Liver (tissue), 9 donors: ENCODE data around the gene NOG. TPM values are rescaled to one million over a fixed set of nuclear protein-coding genes. Genes with fewer than 3 reads are reported as not detected.

Source experiments
- DNase-seq: peaks from one replicate; pipeline ENCODE4 v3.0.0-alpha.2; 2017; ENCODE audit warnings: low spot score
- H3K27ac ChIP-seq, 2 donors: one replicate each; pipeline ENCODE4 v1.7.0; 2013; ENCODE audit warnings: inconsistent platforms in 2 of 2, low read length in 2 of 2, control low read depth in 1 of 2, low read depth in 1 of 2, mild to moderate bottlenecking in 1 of 2
- H3K27me3 ChIP-seq, 4 donors: one replicate each; pipeline versions ENCODE4 v1.6.1 to v1.7.0; 2013; ENCODE audit warnings: low read length in 3 of 4, inconsistent platforms in 1 of 4, mild to moderate bottlenecking in 1 of 4, moderate library complexity in 1 of 4; ENCODE audit not compliant: control insufficient read depth in 4 of 4, insufficient read depth in 4 of 4
- H3K36me3 ChIP-seq, 4 donors: one replicate each; pipeline versions ENCODE4 v1.6.1 to v1.7.0; 2013; ENCODE audit warnings: low read length in 3 of 4, mild to moderate bottlenecking in 3 of 4, low read depth in 1 of 4, moderate library complexity in 1 of 4; ENCODE audit not compliant: control insufficient read depth in 4 of 4, insufficient read depth in 3 of 4
- H3K4me1 ChIP-seq, 4 donors: one replicate each; pipeline versions ENCODE4 v1.6.1 to v1.7.0; 2013; ENCODE audit warnings: low read length in 3 of 4, mild to moderate bottlenecking in 3 of 4, moderate library complexity in 1 of 4; ENCODE audit not compliant: control insufficient read depth in 4 of 4, insufficient read depth in 4 of 4
- H3K4me3 ChIP-seq, 3 donors: one replicate each; pipeline versions ENCODE4 v1.6.1 to v1.7.0; 2013; ENCODE audit warnings: low read length in 3 of 3, control low read depth in 1 of 3, low read depth in 1 of 3, mild to moderate bottlenecking in 1 of 3
- H3K9ac ChIP-seq, 2 donors: one replicate each; pipeline ENCODE4 v1.7.0; 2013; ENCODE audit warnings: low read length in 2 of 2, mild to moderate bottlenecking in 2 of 2, moderate library complexity in 2 of 2, control low read depth in 1 of 2, low read depth in 1 of 2
- H3K9me3 ChIP-seq, 4 donors: one replicate each; pipeline versions ENCODE4 v1.6.1 to v1.7.0; 2013; ENCODE audit warnings: low read length in 3 of 4; ENCODE audit not compliant: control insufficient read depth in 4 of 4
- EGR1 ChIP-seq, 2 donors: IDR thresholded peaks; 2 replicates each; pipeline ENCODE4 v1.6.1; 2016 to 2018; ENCODE audit warnings: antibody characterized with exemption in 2 of 2, low read depth in 2 of 2
- FOXA1 ChIP-seq: IDR thresholded peaks from 2 replicates; pipeline ENCODE4 v1.6.1; 2016; ENCODE audit warnings: antibody characterized with exemption
- FOXA2 ChIP-seq: IDR thresholded peaks from 2 replicates; pipeline ENCODE4 v1.6.1; 2016; ENCODE audit warnings: antibody characterized with exemption
- HNF4A ChIP-seq, 2 donors: conservative IDR thresholded peaks; 2 replicates each; pipeline ENCODE4 v1.6.1; 2016; ENCODE audit warnings: antibody characterized with exemption in 2 of 2, mild to moderate bottlenecking in 2 of 2
- JUND ChIP-seq, 2 donors: IDR thresholded peaks; 2 replicates each; pipeline ENCODE4 v1.6.1; 2016; ENCODE audit warnings: antibody characterized with exemption in 2 of 2
- NR2F2 ChIP-seq: IDR thresholded peaks from 2 replicates; pipeline ENCODE4 v1.6.1; 2016; ENCODE audit warnings: antibody characterized with exemption
- RAD21 ChIP-seq, 2 donors: IDR thresholded peaks; 2 replicates each; pipeline ENCODE4 v1.6.1; 2016; ENCODE audit warnings: antibody characterized with exemption in 2 of 2, mild to moderate bottlenecking in 2 of 2
- RXRA ChIP-seq, 2 donors: IDR thresholded peaks; 2 replicates each; pipeline ENCODE4 v1.6.1; 2017 to 2018; ENCODE audit warnings: antibody characterized with exemption in 2 of 2, mild to moderate bottlenecking in 1 of 2
- SP1 ChIP-seq: IDR thresholded peaks from 2 replicates; pipeline ENCODE4 v1.6.1; 2018; ENCODE audit warnings: antibody characterized with exemption, mild to moderate bottlenecking
- TAF1 ChIP-seq: conservative IDR thresholded peaks from 2 replicates; pipeline ENCODE4 v1.6.1; 2016; ENCODE audit warnings: antibody characterized with exemption, mild to moderate bottlenecking
- YY1 ChIP-seq: IDR thresholded peaks from 2 replicates; pipeline ENCODE4 v1.6.1; 2016; ENCODE audit warnings: antibody characterized with exemption, mild to moderate bottlenecking
- WGBS: extraction: QIAGEN DNeasy Blood & Tissue Kit; methylation state at CpG from one replicate; pipeline ENCODE4 v1.1.7; 2013; 5-methylcytosine and 5-hydroxymethylcytosine counted together
- polyA plus RNA-seq, 2 donors: library from polyadenylated mRNA; stranded (reverse) in 1 of 2; unstranded in 1 of 2; fragments of 200-250 nt in 1 of 2; fragments of >200 nt in 1 of 2; fragmentation: Nextera tagmentation in 1 of 2; extraction: Ambion mirVana in 1 of 2; gene quantifications; one replicate each; pipeline versions ENCODE4 v1.2.1 to v1.2.3, GENCODE V29; 2013 to 2015
- total RNA-seq, 2 donors: library from RNA; depleted of rRNA; stranded (reverse); fragments of >200 nt; gene quantifications; one replicate each; pipeline ENCODE4 v1.2.3, GENCODE V29; 2014
- TF ChIP-seq, protein P1 (sequence below): IDR thresholded peaks from 2 replicates; pipeline ENCODE4 v1.6.1; 2016; ENCODE audit warnings: antibody characterized with exemption
- TF ChIP-seq, protein P2 (sequence below): IDR thresholded peaks from 2 replicates; pipeline ENCODE4 v1.6.1; 2016; ENCODE audit warnings: antibody characterized with exemption
- TF ChIP-seq, protein P3 (sequence below): fragments of 150-350 bp; IDR thresholded peaks from 2 replicates; pipeline ENCODE4 v1.5.1; 2017; ENCODE audit warnings: improper control_type of control experiment, low read depth, low read length; ENCODE audit not compliant: missing input control
- donor health status: healthy.
- donor health status: healthy.
- donor health status: healthy.
- donor health status: healthy.
- donor health status: healthy.

Gene NOG
- under 1 TPM in 1 of 2 donors, not detected in 1; 0.37 TPM for total RNA-seq
- polyA plus RNA-seq, result not detected

DNA sequence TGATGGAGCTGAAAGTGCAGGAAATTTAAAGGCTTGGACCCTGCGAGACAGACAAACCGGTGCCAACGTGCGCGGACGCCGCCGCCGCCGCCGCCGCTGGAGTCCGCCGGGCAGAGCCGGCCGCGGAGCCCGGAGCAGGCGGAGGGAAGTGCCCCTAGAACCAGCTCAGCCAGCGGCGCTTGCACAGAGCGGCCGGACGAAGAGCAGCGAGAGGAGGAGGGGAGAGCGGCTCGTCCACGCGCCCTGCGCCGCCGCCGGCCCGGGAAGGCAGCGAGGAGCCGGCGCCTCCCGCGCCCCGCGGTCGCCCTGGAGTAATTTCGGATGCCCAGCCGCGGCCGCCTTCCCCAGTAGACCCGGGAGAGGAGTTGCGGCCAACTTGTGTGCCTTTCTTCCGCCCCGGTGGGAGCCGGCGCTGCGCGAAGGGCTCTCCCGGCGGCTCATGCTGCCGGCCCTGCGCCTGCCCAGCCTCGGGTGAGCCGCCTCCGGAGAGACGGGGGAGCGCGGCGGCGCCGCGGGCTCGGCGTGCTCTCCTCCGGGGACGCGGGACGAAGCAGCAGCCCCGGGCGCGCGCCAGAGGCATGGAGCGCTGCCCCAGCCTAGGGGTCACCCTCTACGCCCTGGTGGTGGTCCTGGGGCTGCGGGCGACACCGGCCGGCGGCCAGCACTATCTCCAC lies at the start of gene NOG:
Gene NOG (plus strand): TSS at position 54 of the 674 bp plus-strand sequence. CDS start 525 bp downstream, at position 579.
- under 1% methylated on average over 85 of the region's 85 CpGs for WGBS
- TF ChIP-seq NR2F2 (no peak), JUND (IDR thresholded peaks at IDR 0.05) (no peak), FOXA2 (no peak)
- TF ChIP-seq, protein P1, sequence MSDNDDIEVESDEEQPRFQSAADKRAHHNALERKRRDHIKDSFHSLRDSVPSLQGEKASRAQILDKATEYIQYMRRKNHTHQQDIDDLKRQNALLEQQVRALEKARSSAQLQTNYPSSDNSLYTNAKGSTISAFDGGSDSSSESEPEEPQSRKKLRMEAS, result no peak
- H3K27ac ChIP-seq, result peak within 1 kb of the TSS in 1 of 2 donors; percentile 30
- H3K36me3 ChIP-seq, result no peaks in the 10 kb centered on the region
- H3K27me3 ChIP-seq, result peaks cover 0 to 28% (median 8%) of the 10 kb centered on the region in 4 donors
- no peaks in the 10 kb centered on the region for H3K9me3 ChIP-seq
- DNase-seq, result peak; percentile 41
- peak within 1 kb of the TSS in 2 of 3 donors; percentile 56 to 57 for H3K4me3 ChIP-seq
- H3K9ac ChIP-seq, result no peak within 1 kb of the TSS
- H3K4me1 ChIP-seq, result peaks cover 16 to 45% (median 30%) of the 10 kb centered on the region in 4 donors

DNA sequence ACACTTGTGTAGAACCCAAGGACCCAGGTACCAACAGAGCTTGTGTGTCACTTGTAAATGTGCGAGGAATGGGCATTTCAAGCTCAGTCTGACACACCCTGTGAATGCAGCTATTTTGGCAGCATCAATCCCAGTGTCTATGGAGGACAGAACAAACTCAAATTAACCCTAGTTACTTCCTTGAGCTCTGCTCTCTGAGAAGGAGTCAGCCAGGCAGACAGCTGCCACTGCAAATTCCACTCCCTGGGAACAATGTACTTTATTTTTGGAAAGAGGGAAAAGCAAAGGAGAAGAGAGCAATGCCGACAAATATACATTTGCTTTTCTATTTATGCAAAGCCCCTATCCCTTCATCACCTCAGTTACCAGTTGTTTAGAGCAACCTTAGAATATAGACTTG lies 48.4 kb upstream of the NOG start:
- H3K27me3 ChIP-seq, result peaks cover 0 to 10% (median 3%) of the 10 kb centered on the region in 4 donors
- no peak for DNase-seq
- no peak overlapping the region for H3K9ac ChIP-seq
- H3K27ac ChIP-seq, result no peak overlapping the region
- no peaks in the 10 kb centered on the region for H3K9me3 ChIP-seq
- 56% methylated on average over 2 of the region's 2 CpGs for WGBS
- no peaks in the 10 kb centered on the region for H3K4me1 ChIP-seq
- H3K4me3 ChIP-seq, result no peak overlapping the region
- no peaks in the 10 kb centered on the region for H3K36me3 ChIP-seq
- TF ChIP-seq TAF1, result no peak
- TF ChIP-seq FOXA2, result no peak
- TF ChIP-seq FOXA1, result no peak
- TF ChIP-seq SP1, result no peak
- no peak for TF ChIP-seq EGR1 (IDR thresholded peaks at IDR 0.05; ENCODE audit: low read depth in 2 of 2)
- no peak for TF ChIP-seq RXRA (IDR thresholded peaks at IDR 0.05)
- TF ChIP-seq, protein P1, result no peak
- TF ChIP-seq YY1, result no peak
- TF ChIP-seq, protein P2, sequence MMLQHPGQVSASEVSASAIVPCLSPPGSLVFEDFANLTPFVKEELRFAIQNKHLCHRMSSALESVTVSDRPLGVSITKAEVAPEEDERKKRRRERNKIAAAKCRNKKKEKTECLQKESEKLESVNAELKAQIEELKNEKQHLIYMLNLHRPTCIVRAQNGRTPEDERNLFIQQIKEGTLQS, result no peak
- TF ChIP-seq JUND (IDR thresholded peaks at IDR 0.05), result no peak
- no peak for TF ChIP-seq HNF4A (conservative IDR thresholded peaks at IDR 0.05)
- TF ChIP-seq RAD21 (IDR thresholded peaks at IDR 0.05), result no peak
- TF ChIP-seq, protein P3, sequence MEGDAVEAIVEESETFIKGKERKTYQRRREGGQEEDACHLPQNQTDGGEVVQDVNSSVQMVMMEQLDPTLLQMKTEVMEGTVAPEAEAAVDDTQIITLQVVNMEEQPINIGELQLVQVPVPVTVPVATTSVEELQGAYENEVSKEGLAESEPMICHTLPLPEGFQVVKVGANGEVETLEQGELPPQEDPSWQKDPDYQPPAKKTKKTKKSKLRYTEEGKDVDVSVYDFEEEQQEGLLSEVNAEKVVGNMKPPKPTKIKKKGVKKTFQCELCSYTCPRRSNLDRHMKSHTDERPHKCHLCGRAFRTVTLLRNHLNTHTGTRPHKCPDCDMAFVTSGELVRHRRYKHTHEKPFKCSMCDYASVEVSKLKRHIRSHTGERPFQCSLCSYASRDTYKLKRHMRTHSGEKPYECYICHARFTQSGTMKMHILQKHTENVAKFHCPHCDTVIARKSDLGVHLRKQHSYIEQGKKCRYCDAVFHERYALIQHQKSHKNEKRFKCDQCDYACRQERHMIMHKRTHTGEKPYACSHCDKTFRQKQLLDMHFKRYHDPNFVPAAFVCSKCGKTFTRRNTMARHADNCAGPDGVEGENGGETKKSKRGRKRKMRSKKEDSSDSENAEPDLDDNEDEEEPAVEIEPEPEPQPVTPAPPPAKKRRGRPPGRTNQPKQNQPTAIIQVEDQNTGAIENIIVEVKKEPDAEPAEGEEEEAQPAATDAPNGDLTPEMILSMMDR, result no peak
- no peak for TF ChIP-seq NR2F2

DNA sequence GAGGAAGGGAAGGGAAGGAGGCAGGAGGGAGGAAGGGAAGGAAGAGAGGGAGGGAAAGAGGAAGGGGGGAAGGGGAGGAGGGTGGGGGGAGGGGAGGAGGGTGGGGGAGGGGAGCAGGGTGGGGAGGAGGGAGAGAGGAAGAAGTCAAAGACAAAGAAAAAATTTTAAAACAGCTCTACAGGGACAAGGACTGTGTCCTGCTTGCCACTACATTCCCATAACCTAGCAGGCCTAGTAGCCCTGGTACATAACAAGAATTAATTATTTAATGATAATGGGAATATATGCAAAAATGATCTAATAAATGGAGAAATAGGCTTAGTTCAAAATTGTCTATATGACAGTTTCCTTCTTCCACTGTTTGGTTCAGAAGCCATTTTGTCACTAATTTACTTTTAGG lies 47.6 kb upstream of the NOG start:
- no peak for TF ChIP-seq RXRA (IDR thresholded peaks at IDR 0.05)
- no peak for TF ChIP-seq EGR1 (IDR thresholded peaks at IDR 0.05; ENCODE audit: low read depth in 2 of 2)
- TF ChIP-seq NR2F2, result no peak
- no peak for TF ChIP-seq TAF1
- no peak for DNase-seq
- Histone ChIP-seq H3K27me3 (peaks cover 0 to 5% (median 1%) of the 10 kb centered on the region in 4 donors), H3K36me3 (no peaks in the 10 kb centered on the region), H3K4me3 (no peak overlapping the region), H3K4me1 (no peaks in the 10 kb centered on the region), H3K27ac (no peak overlapping the region), H3K9ac (no peak overlapping the region), H3K9me3 (no peaks in the 10 kb centered on the region)
